Transverse colon (tissue), 4 donors: Measurements from ENCODE around the gene AHCTF1.

Experiments used
- CTCF ChIP-seq, 5 experiments: fragments of 200-600 bp in 3 of 5; fragments of 450-650 bp in 2 of 5; sonication (generic) in 3 of 5; IDR thresholded peaks; 1 replicate in 2 of 5; 2 replicates in 3 of 5; pipeline ENCODE4 v1.5.1; 2016 to 2017; ENCODE audit warnings: antibody characterized with exemption in 5 of 5, inconsistent platforms in 3 of 5, mild to moderate bottlenecking in 2 of 5, moderate library complexity in 1 of 5
- EP300 ChIP-seq: sonication (generic); formaldehyde crosslinking; IDR thresholded peaks from one replicate; pipeline ENCODE4 v1.6.1; 2017; ENCODE audit warnings: antibody characterized with exemption, low read depth
- POLR2A ChIP-seq: fragments of 450-650 bp; IDR thresholded peaks from one replicate; pipeline ENCODE4 v1.6.1; 2016; ENCODE audit warnings: antibody characterized with exemption, mild to moderate bottlenecking, moderate library complexity
- POLR2AphosphoS5 ChIP-seq, 3 donors: sonication (generic); formaldehyde crosslinking; IDR thresholded peaks; one replicate each; pipeline ENCODE4 v1.6.1; 2016; ENCODE audit warnings: antibody characterized with exemption in 3 of 3

GRCh38 chr1:246921481-246921880 lies 10.3 kb downstream of the AHCTF1 start:
- TF ChIP-seq POLR2A (no peak), POLR2AphosphoS5 (IDR thresholded peaks at IDR 0.05) (no peak), CTCF (IDR thresholded peaks at IDR 0.05) (no peak), EP300 (no peak)
